HG02623 (cell line): ENCODE data around the gene GOLT1B.
A peak's percentile ranks its signal among the peaks of the same experiment; 100 is the strongest.

Source experiments
- ATAC-seq: cut with Tn5 transposase; IDR thresholded peaks from one replicate; pipeline ENCODE4 v1.9.1; 2021; ENCODE audit warnings: moderate library complexity; ENCODE audit not compliant: unreplicated experiment

GOLT1B gene

DNA sequence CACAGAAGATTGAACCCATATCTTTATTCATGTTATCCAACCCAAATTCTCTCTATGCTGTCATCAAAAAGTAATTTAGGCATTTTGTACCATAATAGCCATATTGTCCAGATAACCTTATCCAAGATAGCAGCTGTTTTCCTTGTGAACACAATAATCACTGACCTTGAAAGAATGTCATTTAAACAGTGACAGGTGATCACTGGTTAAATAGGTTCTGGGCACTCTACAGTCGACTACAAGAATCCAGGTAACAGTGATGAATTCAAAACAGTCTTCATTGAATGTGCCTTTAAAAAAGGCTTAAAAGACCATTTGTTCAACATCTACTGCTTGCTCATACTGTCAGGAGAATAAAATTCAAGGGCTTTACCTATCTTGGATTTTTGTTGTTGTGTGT, 20.0 kb downstream of the GOLT1B start:
- ATAC-seq: no peak

DNA sequence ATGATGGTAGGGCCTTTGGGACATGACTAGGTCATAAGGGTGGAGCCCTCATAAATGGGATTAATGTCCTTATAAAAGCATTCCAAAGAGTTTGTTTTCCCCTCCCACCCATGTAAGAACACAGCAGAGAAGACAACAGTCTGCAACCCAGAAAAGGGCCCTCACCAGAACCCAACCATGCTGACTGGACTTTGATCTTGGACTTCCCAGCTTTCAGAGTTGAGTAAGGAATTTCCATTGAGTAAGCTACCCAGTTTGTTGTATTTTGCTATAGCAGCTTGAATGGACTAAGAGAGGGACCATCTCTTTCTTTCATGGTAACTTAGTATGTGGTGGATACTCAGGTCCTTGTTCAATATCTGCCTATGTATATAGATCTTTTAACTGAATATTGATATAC, 21.6 kb downstream of the GOLT1B start:
- no peak for ATAC-seq

DNA sequence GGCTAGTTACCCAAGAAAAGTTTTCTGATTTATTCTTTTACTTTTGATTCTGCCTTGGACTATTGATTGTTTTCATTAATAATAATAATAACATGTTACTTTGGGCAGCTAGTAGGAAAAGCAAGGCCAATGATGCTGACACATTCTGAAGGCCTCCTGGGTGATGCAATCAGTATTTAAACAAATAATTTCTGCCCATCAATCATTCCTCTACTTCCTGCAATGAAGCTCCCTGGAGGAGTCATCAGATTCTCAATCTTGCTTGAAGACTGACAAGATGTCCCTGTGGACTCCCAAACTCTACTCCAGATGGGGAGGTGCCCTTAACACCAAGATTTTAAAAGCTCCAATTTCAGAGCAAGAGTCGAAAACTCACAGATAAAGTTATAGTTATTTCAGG, 24.5 kb downstream of the GOLT1B start, which contains the start of gene SPX:
Gene SPX (plus strand): TSS at position 244 of the 400 bp plus-strand sequence. CDS start 177 bp downstream, outside the sequence.
- ATAC-seq: no peak

DNA sequence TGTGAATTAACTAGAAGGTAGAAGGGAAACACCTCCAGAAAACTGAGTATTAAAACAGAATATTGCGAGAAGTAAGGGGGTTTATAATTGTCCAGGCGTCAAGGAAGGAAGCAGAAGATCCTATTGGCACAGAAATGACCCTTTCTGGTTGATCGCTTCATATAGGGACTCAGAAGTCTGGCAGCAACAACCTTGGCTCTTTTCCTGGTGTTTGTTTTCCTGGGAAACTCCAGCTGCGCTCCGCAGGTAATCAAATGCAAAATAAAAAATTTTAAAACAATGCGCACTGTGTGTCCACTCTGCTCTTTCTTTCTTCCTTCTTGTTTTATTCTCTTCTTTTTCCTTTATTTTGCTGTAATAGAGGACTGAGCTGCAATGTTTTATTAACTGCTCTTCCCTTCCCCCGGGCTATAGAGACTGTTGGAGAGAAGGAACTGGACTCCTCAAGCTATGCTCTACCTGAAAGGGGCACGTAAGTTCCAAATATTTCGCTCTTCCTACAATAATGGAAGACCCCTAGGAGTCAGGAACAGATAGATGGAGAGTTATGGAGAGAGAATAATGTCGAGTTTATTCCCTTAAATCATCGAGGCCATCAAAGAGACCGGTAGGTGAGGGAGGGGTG, 25.2 kb downstream of the GOLT1B start:
- no peak for ATAC-seq

DNA sequence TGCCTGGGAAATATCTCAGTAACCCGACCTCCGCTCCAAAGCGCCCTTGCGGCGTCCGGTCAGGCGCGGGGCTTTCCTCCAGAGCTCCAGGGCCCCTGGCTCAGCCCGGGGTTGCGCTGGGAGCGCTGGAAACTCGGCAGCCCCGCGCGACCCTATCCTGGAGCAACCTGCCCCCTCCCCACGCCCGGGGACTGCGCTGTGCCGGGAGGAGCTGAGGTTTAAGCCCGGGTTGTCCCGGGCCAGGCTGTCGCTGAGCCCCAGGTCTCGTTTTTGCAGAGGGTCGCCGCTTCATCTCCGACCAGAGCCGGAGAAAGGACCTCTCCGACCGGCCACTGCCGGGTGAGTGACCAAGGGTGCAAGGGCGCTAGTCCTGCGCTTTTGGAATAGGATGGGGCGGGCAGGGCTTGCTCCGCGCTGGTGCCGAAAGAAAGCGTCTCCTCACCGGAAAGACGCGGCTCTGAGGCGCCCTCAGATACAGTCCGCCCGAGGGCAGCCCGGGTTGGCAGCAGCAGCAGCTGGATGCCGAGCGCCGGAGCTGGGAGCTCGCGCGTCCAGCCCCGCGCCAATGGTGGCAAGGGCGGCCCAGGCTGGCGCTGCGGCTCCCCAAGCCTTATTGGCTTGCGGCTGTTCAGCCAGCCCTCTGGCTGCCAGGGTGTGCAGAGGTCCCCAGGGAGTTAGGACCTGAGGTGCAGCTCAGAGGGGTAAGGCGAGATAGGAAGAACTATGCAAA, 26.0 kb downstream of the GOLT1B start:
- ATAC-seq: peak; percentile 93

DNA sequence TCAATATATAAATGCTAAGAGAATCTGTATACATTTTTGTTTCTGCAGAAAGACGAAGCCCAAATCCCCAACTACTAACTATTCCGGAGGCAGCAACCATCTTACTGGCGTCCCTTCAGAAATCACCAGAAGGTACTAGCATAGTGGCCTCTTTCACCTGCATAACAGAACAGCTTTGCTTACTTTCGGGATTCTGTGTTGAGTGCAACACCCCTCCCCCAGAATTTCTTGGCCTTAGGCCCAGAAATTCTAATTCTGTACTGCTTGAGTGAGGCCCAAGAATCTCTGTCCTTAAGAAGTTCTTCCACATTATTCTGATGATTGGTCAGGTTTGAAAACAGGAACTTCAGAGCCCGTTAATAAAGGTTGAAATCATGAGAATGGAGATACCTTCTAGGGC, 27.4 kb downstream of the GOLT1B start:
- ATAC-seq: no peak

DNA sequence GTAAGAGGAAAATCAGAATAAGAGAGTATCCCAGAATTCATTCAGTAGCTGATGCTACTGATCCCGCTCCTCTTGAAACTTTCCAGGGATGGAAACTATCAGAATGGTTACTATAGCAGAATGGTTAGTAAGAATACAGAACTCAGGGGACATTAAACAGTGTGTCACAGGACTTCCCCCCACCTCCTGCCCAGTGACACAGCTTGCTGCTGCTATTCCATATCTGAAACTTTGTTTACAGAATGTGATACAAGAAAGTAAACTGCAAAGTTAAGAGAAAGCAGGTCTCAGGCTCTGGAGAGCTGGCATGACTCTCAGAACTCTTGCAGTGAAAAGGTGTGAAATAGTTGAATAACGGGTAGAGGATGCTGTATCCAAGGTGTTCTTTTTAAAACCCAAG, 27.9 kb downstream of the GOLT1B start:
- ATAC-seq: no peak

DNA sequence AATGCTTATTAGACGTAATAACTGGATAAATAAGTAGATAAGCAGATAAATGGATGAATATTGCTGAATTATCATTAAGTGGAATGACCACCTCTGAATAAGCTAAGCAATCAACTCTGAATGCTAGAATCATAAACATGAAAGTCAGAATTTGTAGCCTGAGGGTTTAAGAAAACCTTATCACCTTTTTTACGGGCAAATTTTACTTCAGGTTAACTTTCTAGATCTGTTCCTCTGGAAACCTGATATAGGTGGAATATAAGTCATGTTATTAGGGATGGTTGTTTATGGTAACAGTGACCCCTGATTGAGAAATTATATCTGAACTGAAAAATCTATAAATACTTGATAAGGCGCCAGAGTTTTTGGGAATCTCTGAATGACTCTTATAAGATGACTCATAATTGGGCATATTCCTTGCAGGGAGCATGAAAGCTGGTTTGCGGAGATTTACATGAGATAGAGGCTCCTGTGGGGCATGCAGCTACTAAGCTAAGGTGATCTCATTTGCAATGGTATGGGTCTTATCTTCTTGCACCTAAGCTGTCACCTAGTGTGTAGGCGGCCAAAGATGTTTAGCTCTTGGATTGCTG, 36.6 kb downstream of the GOLT1B start:
- no peak for ATAC-seq

DNA sequence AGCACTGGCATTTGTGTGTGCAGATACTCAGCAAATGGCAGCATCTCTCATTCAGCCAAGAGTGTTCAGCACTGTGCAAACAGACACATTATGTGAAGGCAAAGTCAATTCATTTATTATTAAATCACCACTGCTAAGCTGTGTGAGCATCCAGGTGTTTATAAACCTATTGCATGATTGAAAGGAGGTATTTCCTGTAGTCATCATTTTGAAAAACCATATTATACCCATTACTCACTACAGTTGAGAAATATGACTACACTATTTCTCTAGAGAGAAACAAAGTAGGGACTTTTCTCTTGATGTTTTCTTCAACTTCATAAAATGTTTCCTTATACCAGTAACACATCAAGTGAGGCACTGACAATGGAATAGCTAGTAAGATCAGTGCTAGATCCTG, 38.2 kb downstream of the GOLT1B start:
- ATAC-seq: no peak

DNA sequence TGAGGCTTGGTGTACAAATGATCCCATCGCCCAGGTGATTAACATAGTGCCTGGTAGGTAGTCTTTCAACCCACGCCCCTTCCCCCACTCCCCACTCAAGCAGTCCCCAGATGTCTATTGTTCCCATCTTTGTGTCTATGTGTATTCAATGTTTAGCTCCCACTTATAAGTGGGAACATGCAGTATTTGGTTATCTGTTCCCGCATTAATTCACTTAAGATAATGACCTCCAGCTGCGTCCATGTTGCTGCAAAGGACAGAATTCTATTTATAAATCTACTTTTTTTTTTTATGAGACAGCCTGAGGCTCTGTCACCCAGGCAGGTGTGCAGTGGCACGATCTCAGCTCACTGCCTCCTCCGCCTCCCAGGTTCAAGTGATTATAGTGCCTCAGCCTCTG, 40.2 kb downstream of the GOLT1B start:
- ATAC-seq: no peak

DNA sequence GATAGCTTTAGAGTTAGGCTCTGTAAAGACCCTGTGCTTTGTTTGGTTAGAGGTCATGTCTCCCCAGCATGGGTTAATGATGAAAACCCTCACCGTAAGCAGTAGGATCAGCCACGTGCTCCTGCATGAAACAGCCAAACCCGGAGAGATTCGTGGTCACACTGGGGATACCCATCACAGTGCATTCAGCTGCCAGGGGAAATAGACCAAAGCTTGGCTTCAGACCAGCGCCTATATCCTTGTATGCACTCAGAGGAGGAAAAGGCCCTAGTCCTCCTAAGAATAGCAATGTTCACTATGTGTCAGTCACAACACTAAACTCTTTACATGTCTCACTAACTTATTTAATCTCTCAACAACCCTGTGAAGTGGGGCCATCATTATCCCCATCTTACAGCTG, 40.8 kb downstream of the GOLT1B start:
- no peak for ATAC-seq

DNA sequence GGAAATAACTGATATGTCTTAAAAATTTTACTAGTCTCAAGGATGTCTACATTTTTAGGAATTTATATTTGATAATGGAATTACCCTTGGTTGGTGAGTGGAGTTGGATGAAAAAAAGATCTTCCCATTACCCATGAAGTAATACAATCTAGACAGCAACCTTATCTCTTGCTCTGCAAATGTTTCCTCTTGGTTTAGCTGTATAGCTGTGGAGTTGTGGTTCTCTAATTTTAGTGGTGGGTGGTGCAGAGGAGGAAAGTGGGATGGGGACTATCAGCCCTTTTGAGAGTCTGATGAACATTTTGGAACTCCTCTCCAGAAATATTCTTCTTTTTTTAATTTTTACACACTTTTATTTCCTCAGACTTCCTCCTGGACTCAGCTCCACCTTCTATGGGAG, 41.6 kb downstream of the GOLT1B start:
- ATAC-seq: no peak

DNA sequence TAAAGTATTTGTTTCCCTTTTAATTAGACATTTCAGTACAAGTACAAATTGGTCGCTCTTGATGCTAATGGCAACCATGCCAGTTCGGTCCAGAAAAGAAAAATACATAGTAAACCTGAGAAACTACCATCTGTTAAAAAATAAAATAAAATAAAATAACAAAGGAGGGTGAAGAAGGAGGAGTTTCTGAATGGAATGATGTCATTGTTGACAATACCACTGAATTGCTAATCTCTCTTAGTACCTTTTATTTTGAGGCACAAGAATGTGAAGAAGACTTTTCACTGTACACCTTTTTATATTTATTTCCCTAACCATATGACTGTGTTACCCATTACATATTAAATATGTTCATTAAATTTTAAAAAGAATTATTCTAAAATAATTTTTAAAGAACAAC, 44.0 kb downstream of the GOLT1B start:
- ATAC-seq: no peak

DNA sequence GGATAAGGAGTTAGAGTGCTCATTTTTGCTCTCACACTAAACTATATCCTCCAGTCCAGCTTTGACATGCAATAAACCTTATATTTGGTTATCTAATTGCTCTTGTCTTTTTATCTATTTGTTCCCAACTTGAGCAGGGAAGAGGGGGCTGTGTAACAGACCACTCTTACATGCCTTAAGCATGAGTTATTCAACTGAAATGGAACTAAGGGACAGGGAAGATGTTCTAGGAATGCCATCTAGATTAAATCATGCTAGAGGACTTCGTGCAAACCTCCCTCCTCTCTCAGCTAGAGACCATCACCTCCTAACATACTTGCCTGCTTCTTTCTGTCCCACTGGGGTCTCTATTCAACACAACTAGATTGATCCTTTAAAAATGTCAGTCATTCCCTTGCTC, 45.1 kb downstream of the GOLT1B start:
- no peak for ATAC-seq

DNA sequence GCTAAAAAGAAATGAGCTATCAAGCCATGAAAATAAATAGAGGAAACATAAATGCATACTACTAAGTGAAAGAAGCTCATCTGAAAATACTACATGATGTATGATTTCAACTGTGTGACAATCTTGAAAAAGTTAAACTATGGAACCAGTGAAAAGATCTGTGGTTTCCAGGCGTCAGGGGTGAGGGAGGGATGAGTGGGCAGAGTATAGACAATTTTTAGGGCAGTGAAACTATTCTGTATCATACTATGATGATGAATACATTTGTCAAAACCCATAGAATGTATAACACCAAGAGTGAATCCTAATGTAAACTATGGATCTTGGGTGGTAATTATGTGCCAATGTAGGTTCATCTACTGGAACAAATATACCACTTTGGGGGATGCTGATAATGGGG, 45.8 kb downstream of the GOLT1B start:
- no peak for ATAC-seq

DNA sequence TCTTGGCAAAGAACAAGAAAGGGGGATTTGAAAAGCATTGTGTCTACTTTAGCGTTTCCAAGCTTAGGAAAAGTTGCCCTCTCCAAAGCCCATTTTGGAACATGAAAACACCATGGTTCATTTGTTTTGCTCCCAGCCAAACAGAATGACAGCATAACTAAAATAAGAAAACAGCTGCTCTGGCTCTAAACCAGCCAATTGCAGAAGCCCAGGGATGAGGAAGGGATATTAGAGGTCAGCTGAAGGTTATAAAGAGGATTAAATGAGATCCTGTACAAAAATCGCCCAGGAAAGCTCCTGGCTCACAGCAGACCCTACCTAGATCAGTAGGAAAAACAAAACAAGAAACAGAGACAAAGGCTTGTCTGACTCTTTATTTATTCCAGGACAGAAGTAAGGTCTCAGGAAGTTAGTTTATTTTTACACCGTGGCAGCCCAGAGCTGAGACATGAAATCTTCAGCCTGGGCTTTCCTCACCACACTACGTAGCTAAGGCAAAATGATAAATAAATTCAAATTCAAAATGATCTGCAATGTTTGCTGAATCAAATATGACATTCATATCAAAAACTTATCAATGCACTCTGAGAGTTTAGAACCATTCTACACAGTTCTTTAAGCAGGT, 50.4 kb downstream of the GOLT1B start:
- no peak for ATAC-seq

DNA sequence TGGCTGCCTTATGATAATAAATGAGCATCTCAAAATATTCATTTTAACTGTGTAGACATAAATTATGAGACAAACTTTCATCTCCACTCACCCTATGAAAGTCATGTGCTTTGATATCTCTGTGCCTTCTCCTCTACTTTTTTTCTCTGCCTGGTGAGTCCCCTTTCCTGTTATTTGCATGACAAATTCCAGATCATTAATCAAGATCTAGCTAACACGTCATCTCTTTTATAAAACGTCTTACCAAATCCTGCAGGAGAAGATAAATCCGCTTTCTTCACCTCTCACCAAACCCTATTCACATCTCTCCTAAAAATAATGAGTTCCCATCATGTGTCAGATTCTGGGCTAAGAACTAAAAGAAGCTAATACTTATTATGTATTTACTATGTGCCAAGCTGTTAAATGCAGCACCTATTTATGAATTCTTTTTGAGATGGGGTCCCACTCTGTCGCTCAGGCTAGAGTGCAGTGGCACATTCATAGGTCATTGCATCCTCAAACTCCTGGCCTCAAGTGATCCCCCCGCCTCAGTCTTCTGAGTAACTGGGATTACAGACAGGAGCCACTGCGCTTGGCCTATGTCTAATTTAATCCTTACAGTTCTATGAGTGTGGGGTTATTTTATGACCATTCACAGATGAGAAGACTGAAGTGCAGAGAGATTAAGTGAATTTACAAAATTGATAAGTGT, 51.2 kb downstream of the GOLT1B start:
- ATAC-seq: no peak

DNA sequence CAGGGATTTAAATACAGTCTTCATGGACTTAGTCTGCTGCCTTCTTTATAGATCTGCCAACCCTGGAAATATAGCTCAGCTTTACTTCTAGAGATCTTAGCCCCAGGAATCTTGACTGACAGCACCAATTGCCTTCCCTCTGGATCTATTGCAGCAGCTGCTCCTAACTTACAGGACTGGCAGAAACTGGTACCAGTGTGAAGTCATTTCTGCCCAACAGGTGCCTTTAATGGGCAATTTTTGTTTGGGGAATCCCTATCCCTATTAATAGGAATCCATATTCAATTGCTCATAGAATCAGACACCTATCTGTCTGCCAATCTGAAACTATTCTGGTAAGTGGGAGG, 51.7 kb downstream of the GOLT1B start:
- ATAC-seq: no peak

DNA sequence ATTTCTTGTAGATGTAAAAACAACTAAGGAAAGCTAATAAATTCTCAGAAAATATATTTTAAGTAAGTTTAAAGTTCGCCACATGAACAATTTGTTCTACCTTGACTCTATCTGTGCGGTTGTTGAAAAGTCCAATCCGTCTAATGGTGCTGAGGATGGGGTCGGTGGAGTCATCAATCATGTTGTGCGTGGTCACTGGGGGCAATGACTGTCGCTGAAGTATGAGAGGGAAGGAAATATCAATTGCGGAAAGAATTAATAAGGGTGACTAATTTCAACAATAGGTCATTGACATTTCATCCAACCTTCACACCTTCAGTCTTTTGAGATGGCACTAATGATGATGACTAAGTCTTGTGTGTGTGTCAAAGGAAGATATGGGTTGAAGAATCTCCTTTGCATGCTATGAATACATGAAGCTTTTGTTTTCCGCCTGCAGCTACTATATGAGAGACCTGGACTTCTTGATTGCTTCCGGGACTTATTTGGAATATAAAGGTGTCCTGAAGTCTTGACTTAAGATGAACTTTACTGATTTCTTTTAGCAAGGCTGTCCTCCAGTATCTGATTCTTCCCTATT, 56.6 kb downstream of the GOLT1B start:
- no peak for ATAC-seq

DNA sequence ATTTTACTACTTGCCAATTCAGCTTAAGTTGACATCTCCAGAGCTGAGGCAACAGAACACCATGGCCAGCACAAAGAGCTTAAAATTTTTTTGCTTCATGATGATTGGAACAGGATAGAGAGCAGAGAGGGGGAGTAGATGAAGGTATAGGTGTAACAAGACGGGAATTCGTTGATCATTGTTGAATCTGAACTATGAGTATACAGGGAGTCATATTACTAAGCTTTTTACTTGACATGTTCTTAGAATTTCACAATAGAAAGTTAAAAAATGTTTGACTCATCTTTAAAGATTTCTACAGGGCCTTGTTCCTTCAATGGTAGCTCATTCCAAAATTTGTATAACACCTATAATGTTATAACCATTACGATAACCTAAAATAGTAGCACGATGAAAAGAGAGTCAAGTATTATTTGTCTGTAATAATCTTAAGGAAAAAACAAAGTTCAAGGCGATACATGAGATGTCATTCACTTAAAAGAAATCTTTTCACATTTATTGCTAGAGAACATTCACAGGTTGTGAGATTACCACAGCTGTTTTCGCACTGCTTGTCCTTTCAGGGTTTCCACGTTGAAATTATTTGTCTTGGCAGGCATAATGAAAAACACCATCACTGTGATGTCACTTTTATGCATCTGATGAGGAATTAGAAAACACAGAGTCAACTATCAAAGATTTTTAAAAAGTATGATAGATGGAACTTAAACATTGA, 58.4 kb downstream of the GOLT1B start:
- no peak for ATAC-seq
